GM18867 (cell line): Measurements from ENCODE around the gene STOML2.

Experiments
- ATAC-seq: cut with Tn5 transposase; IDR thresholded peaks from one replicate; pipeline ENCODE4 v1.9.1; 2021; ENCODE audit warnings: mild to moderate bottlenecking, moderate library complexity; ENCODE audit not compliant: unreplicated experiment

Gene STOML2

DNA sequence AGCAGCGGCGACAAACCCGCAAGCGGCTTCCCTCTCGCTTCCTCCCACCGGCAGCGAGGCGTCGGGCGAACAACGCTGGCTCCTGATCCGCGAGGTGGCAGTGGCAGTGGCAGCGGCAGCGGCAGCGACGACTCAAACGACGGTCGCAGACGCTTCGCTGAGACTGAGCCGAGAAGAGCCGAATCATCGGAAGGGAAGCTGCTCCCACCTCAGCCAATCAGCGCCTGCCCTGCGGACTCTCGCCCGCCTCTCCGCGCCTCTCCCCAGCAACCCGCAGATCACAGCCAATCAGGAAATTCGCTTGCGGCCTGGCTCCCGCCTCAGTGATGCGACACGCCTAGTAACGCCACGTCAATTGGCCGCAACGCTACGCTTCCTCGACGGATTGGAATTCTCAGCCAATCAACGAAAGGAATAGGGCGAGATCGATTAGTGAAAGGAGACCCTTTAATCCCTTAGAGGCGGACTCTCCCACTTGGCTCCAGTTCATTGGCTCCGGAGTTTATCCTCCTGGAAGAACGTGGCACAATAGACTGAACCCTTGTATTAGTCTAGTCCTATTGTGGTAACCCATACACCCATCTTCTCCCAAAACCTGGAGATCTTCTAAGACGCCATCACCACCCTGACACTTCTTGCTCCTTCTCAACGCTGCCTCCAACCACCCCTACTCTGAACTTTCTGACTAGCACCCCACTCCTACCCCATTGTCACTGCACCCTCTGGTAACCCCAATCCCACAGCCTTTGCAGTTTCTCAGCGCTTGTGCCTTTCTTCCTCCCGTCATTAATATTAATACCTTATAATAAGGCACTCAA is 30.3 kb downstream of the STOML2 start, which contains the start of gene VCP:
Gene VCP, minus strand, starts transcription at position 165 of the 818 bp plus-strand sequence. CDS start 272 bp downstream, outside the sequence.
- peak; percentile 80 for ATAC-seq

DNA sequence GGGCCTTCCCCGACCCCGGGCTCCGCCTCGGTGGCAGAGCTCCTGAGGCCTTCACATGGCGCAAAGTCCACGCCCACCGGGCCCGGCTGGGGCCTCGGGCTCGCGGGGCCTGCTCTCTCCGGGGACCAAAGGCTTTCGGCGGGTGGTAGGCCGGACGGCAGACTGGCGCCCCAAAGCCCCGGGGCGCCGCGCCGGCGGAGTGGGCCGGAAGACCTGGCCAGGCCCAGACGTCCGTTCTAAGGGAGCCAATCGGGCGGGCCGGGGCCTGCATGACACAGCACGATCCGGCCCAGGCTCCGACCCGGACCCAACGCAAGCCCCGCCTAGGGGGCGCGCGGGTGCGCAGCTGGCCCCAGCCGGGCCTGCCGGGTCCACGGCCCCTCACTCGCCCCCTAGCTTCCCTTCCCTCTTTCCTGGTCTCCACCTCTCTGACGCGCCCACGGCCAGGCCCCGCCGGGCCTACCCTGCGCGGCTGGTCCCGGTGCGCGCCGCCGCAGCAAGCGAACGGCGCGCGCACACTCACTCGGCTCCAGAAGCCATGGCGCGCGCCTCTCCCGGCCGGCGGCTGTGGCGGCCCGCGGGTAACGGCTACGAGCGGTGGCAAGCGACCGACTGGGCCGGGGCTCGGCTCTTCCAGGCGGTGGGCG is 31.0 kb downstream of the STOML2 start:
- peak; percentile 57 for ATAC-seq

DNA sequence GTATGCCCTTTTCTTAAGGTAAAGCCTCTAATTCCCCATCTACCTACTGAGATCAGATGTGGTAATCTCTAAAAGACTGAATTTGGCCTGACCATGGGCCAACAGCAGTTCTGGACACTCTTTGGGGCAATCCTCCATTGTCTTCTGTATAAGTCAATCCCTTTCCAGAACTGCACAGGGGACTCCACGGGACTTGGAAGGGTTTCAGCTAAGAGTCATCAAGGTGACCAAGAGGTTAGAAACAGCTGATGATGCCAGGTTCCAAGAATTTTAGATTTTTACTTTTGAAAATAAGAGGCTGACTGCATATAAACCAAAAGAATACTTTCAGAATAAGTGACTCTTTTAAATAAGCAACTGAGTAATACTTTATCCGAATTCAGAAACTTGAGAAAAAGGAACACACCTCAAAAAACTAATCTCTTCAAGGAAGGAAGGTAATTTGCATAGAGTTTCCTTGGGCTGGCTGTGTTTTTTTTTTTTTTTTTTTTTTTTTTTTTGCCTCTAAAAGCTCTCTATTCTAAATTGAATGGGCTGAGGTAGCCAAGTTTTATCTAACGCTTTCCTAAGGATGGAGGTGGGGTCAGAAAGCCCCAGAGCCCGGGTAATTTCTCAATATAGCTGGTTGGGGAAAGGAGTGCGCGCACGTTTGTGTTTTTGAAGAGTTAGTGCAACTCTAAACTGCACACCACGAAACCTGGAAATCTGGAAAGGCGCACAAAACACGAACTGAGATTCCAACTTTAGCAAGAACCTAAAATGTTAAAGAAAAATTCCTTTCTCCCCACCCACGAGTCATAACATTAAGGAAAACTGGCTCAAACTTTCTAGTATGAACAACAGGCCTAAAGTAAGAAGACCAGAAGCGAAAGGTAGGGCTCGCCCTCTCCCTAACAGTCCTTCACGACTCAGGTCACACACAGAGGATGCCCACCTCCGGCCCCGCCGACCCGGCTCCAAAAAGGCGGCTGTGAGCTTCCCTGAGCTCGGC is 31.8 kb downstream of the STOML2 start:
- no peak for ATAC-seq

DNA sequence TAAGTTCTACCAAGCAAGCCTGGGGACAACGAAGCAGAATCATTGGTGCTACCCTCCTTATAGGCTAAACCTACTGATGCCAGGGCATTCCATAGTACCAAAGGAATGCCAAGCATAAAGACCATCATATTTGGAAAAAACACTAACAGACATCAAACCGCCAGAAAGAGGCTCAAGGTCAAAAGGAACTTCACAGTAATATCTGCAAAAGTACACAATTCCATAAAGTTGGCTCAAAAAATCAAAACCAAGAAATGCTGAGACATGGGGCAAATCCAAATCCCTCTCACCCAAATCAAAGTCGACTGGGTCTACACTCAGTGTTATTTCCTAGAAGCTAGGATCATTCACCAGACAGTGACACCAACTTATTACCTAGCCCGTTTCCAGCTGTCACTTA is 33.9 kb downstream of the STOML2 start:
- ATAC-seq = no peak

DNA sequence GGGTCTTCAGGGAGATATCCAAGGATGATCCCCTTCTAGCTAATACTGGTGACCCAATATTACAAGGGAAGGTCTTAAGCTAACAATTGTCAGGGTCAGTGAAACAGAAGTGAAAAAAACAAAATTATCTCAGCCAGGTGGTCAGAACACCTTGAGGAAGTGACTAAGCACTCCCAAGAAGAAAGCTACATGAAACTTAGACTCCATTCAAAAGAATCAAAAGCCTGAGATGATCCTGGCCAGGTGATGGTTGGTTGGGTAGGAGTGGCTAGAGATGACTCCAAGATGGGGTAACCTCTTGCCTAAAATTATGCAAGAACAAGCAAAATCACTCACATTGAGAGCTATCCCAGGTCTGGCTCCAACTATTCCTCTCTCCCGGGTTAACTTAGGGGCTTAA is 35.9 kb downstream of the STOML2 start:
- no peak for ATAC-seq

DNA sequence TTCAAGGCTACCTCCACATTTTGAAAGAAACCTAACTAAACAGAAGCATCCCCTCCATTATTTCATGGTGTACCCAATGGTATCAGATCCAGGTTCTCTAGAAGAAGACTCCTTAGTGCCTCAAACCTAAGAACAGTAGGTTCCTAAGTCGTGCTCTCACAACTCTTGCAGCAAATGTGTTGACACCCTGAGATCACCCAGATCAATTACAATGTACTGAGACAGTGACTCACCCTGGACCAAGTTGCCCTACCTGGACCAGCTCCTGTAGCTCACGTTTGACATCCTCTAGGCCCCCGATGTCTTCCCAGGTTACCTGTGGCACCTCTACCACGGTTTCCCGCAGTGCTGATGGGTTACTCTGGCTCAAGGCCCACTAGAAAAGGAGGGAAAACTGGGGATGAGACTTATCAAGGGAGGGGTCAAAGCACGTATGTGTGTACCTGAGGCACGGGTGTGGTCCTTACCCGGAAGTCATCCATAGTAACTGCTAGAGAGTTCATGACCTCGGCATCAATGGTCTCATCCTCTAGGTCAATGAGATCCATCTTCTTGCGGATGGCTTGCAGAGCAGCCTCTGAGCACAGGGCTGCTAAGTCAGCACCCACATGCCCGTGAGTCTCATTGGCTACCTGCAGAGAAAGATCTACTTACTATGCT is 42.3 kb downstream of the STOML2 start:
- no peak for ATAC-seq

DNA sequence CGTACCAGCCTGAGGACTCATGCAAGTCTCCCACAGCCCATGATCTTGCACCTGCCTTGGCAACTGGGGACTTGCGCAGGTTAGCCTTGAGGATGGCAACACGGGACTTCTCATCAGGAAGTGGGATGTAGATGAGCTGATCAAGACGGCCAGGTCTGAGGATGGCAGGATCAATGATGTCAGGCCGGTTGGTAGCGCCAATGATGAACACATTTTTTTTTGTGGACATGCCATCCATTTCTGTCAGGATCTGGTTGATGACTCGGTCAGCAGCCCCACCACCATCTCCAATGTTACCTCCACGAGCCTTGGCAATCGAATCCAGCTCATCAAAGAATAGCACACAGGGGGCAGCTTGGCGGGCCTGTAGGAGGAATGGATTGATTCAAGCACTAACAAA is 43.5 kb downstream of the STOML2 start:
- no peak for ATAC-seq

DNA sequence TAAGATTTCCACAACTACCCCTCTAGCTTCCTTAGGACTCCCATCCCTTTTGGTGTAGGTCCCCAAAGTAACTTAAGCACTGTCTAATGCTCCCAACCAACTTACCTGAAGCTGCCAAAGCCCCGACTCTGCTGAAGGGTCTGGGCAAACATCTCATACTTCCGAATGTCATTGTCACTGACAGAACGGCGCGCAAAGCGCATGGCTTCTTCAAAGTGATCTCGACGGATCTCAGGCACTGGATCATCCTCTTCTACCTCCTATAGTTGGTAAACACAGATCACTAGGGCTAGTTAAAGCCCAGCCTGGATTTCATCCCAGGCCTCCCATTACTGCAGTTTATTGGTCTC is 45.7 kb downstream of the STOML2 start:
- ATAC-seq = no peak

DNA sequence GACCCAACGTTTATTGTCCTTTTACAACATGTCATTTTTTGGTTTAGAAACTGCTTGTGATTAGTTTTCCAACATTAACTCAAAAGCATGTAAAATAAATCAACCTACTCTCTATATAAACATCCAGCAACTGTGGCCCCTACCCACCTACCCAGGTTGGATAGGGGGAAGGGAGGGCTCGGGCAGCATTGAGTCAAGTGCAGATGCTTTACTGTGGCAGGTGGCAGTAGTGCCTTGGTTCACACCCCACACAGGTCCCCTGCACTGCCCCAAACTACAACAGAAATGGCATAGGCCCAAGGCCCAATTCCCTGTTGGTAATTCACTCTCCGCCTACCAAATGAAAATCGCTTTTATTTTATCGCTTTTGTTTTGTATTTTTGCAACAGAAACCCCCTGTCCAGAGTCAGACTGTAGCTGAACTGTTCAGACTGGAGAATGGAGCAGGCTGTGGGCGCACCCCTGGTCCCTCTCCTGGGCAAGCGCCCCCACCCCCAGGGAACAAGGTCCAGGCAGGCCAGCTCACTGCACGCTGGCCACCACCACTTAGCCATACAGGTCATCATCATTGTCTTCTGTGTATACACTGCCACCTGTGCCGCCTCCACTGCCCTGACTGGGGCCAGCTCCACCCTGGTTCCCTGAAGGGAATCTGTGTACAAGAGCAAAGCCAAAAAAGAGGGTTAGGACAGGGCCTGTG is 46.2 kb downstream of the STOML2 start:
- no peak for ATAC-seq

DNA sequence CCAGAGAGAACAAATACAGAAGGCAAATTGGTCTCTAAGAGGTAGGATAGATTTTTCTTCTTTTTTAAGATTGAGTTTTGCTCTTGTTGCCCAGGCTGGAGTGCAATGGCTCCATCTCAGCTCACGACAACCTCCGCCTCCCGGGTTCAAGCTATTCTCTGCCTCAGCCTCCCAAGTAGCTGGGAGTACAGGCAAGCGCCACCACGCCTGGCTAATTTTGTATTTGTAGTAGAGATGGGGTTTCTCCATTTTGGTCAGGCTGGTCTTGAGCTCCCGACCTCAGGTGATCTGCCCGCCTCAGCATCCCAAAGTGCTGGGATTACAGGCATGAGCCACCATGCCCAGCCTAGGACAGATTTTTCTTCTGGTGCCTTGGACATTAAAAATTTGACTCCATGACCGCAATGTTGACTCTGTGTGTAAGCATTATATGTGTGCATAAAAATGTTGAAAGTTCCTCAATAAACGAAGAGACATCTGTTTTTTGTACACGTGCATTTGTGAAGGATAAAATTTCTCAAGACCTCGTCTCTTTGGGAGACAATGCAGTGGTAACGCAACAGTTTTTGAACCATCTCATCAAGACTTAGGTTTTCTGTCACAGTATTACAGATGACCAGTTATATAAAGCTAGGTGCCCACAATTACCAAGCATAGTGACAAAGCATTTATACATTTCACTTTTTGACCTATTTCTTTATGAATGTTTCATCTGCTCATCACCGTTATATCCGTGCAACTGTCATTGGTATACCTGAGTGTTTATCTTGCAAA is 47.9 kb downstream of the STOML2 start:
- no peak for ATAC-seq

DNA sequence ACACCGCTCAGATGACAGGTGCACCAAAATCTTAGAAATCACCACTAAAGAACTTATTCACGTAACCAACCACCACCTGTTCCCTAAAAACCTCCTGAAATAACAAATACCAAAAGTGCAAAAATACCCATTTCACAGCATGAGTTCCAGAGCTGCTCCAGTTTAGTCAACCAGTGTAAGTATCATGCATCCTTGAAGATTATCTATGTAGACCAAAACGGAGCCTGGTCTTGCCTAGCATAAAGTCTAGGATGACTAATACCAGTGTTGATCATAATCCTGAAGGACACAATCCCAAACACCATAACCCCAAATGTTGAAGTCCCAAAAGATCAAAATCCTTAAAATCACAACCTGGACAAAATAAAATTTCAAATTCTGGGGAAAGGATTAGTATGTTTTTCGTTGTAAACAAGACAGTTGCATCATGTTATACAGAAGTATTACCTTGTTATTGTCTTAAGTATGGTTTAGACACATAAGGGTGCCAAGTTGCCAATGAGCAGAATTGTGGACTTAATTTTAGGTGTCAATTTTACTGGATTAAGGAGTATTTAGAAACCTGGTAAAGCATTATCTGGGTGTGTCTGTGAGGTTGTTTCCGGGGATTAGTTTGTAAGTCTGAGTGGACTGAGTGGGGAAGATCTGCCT is 48.6 kb downstream of the STOML2 start:
- ATAC-seq = no peak

DNA sequence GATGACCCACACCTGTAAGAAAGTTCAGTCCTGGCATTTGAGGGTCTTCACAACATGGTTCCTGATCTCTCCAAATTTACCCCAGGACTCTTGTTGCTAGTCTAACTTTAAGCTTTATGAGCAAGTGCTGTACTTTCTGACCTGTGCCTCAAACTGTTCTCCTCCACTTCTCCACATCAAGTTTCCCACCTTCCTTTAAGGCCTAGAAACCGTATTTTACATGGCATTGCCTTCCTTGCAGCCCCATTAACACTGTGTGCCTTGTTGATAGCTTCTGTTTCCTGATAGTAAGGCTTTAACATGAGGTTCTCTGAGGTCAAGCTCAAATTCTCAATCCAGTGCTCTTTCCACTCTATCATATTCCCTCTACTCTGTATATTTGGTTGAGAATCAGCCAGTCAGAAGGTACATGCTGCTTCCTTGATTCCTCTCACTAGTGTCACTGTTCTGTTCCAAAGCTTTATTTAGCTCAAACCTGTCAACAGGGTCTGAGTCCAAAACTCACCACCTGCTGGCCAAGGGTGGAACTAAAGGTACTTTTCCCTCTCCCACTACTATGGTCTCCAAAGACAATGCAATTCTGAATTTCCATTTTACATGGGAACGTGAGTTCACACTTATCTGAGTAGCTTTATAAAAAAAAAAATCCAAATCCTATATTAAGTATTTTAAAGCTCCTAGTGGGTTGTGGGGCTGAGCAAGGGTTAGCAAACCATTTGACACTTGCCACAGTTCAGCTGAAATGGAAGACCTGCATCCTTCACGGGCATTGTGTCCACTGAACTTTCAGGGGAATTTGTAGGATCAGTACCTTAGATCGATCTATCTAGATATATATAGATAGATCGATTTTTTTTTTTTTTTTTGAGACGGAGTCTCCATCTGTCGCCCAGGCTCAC is 51.6 kb downstream of the STOML2 start:
- no peak for ATAC-seq
